ENCODE measurements around the gene MYMK.
"Not testable (repeated sequence)": the region's sequence is repeated elsewhere in the genome, so short reads cannot be mapped to it uniquely, and the experiment has no call there.

Gene MYMK, protein sequence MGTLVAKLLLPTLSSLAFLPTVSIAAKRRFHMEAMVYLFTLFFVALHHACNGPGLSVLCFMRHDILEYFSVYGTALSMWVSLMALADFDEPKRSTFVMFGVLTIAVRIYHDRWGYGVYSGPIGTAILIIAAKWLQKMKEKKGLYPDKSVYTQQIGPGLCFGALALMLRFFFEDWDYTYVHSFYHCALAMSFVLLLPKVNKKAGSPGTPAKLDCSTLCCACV

DNA sequence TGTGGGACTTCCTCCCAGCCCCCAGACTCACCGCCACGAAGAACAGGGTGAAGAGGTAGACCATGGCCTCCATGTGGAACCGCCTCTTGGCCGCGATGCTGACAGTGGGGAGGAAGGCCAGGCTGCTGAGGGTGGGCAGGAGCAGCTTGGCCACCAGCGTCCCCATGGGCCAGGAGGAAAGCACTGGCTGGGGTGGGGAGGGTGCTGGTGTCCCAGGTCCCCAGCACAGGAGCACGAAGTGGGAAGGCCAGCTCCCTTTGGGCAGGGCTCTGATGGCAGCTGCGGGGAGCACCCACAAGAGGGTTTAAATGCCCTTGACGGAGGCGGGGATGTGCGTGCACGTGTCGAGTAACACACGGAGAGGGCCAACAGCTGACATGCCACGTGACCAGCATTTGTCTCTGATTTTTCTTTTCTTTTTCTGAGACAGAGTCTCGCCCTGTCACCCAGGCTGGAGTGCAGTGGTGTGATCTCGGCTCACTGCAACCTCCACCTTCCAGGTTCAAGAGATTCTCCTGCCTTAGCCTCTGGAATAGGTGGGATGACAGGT lies at the start of gene MYMK:
MYMK (minus strand) TSS at position 281 of the 550 bp plus-strand sequence; CDS start at position 166, 115 bp downstream.
- no peak for DNase-seq (ENCODE audit: low read depth, low spot score)

DNA sequence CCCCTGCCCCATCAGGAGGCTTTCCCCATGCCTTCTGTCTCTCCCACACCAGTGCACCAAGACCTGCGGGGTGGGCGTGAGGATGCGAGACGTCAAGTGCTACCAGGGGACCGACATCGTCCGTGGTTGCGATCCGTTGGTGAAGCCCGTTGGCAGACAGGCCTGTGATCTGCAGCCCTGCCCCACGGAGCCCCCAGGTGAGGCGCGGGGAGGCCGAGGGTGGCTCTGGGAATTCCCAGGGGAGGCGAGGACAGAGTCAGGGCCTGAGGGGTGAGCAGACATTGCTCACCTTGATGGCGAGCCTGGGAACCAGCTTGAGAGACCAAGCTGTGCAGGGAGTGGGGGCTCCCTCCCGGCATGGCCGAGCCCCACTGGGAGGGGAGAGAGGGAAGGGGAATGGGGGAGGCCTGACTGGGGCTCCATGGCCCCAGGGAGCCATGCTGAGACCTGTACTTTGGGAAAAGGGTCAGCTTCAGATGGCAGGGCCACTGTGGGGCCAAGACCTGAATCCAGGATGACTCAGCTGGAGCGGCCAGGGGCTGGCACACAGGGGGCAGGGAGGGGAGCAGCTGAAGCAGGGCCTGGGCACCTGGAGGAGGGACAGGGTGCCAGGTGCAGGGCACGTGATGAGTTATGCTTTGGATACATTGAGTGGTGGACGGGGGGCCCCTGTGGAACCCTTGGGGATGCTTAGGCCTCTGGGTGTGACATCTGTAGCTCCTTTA lies 49.2 kb upstream of the MYMK start:
- no peak for DNase-seq (ENCODE audit: low read depth, low spot score)

DNA sequence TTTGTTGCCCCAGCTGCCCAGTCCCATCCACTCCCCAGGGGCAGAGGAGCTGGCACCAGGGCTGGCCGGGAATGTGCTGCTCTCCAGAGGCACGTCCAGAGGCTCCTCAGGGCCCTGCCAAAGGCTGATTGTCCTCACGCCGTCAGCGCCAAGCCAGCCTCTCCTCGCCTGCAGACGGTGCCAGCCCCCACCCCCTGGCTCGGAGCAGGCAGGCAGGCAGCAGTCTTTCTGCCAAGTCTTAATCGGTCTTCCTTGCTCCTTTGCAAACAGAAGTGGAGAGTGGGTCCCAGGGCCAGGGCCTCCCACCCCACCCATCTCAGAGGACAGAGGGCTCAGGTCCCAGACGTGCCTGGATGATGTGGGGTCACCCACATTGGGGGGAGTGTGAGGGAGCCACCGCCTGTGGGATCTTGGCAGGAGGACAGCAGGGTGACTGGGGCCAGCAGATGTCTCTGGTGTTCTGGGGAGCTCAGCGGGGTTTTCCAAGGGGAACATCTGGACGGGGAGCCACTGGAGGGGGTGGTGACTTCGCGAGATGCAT lies 48.1 kb upstream of the MYMK start:
- no peak for DNase-seq (ENCODE audit: low read depth, low spot score)

DNA sequence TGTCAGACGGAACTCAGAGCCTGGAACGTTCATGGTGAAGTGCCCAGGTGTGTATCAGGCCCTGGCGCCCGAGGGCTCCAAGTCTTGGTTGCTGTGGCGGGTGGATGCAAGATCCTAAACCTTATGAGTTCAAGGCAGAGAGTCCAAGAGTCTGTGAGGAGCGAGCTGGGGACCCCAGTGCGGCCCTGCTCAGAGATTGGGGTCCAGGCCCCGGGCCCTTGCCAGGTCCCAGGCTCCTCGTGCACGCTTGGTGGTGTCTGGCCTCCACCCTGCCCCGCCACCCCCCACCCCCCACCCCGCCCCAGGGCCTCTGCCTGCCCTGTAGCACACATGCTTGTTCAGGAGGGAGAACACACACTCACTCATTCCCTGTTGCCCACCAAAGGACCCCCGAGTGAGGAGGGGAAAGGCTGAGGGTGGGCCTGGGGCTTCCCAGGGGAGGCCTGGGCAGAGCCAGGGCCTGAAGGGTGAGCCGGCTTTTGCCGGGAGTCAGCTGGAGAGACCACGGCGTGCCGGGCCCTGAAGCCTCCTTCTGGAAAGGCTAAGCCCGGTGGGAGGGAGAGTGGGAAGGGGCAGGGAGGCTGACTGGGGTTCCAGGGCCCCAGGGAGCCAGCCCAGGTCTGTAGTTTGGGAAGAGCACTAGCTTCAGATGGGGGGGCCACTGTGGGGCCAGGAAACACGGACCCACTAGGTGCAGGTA lies 47.3 kb upstream of the MYMK start:
- no peak for DNase-seq (ENCODE audit: low read depth, low spot score)

DNA sequence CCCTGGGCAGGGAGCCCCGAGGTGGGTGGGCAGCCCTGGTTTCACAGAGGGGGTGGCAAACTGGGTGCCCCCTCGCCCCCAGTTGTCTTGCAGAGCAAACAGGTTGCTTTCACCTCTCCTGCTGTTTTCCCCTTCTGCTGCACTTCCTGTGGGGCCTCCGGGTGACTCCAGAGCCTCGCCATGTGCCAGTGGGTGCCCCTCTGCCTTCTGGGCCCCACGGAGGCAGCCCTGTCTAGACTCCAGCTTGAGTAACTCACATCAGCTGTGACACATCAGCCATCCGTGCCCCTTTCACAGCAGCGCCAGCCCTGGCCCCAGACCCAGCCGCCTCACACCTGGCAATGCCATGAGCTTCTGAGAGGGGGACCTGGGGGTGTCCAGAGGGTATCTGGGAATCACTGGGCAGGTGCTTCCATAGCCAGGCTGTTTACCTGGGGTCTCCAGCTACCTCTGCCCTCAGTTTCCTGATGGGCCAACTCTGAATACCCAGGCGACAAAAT lies 46.7 kb upstream of the MYMK start:
- no peak for DNase-seq (ENCODE audit: low read depth, low spot score)

DNA sequence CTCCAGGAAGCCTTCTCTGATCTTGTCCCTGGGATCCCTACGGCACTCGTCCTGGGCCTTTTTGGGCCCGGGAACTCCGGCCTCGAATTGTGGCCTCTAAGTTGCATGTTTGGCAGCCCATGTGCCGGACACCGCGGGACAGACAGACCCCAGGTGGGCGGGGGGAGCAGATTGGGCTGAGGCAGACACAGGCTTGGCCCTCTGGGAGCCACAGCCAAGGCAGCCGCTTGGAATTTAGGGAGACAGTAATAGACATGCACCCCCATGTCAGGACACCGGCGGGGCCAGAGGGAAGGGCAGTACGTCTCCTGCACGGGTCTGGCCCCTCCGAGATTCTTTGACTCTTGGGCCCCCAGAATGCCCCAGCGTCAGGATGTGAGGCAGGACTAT lies 45.9 kb upstream of the MYMK start:
- DNase-seq (ENCODE audit: low read depth, low spot score) = no peak

DNA sequence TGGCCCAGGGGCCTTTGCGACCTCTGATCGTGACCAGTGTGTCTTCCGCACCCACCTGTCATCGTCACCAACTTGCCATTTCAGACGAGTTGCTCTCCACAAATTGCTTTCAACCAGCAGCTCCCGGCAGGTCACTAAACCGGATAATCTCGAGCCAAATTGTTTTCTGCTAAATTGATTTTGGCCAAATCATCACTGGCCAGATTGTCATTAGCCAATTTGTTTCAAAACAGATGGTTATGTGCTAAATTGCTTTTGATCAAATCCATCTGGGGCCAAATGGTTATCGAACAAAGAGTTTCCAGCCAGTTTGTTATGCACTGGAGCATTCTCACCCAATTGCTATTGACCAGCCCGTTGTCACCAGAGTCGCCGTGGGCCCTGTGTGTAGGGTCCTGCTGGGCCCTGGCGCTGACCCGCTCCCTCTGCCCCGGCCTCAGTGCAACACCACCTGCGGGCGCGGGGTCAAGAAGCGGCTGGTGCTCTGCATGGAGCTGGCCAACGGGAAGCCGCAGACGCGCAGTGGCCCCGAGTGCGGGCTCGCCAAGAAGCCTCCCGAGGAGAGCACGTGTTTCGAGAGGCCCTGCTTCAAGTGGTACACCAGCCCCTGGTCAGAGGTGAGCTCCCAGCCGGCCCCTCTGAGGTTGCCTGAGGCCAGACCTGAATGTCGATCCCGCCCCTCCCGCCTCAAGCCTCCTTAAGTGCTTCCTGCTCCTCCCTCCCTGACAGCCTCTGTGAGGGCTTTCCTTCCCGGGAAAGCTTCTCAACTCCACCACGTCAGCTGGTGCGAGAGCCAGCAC lies 45.3 kb upstream of the MYMK start:
- DNase-seq (ENCODE audit: low read depth, low spot score) = no peak

DNA sequence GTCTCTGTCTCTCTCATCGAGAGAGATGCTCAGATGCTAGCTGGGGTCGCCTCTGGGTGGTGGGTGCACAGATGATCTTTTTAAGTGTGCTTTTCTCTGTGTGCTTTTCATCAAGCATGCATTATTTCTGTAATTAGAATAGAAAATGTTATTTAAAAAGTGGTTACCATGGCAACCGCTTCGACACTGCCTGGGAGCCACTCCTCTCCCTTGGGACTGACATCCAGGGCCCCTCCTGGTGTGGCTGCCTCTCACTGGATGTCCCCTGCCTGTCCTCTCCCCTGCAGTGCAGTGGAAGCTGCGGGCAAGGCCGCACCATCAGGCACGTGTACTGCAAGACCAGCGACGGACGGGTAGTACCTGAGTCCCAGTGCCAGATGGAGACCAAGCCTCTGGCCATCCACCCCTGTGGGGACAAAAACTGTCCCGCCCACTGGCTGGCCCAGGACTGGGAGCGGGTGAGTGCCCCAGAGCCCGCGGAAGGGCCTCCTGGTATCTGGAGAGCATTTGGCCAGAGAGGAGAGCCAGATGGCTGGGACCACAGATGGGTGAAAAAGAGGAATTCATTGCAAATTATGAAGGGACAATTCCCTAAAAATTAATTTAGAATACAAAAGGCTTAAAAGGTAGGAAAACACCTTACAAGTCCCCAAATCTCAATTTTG lies 44.5 kb upstream of the MYMK start:
- no peak for DNase-seq (ENCODE audit: low read depth, low spot score)

DNA sequence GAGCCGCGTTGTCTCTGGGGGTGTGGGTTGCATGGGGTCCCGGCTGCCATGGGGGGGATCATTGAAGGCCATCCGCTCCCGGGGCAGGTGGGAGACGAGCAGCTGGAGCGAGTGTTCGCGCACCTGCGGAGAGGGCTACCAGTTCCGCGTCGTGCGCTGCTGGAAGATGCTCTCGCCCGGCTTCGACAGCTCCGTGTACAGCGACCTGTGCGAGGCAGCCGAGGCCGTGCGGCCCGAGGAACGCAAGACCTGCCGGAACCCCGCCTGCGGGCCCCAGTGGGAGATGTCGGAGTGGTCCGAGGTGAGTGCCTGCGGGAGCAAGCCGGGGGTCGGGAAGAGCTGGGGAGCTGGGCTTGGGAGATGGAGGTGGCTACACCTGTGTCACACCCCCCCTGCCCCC lies 43.4 kb upstream of the MYMK start:
- DNase-seq (ENCODE audit: low read depth, low spot score) = no peak

DNA sequence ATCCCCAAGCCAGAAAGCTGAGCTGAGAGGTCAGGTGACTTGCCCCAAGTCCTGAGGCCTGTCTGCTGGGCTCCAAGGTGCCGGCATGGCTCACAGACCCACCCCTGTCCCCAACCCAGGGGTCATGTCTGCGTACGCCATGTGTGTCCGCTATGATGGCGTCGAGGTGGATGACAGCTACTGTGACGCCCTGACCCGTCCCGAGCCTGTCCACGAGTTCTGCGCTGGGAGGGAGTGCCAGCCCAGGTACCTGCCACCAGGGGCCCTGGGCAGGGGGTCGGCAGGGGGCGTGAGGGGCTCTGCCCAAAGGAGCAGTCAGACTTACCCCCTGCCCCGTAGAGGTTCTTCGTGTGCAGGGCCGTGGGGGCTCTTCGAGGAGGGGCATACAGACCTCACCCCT lies 42.1 kb upstream of the MYMK start:
- no peak for DNase-seq (ENCODE audit: low read depth, low spot score)

DNA sequence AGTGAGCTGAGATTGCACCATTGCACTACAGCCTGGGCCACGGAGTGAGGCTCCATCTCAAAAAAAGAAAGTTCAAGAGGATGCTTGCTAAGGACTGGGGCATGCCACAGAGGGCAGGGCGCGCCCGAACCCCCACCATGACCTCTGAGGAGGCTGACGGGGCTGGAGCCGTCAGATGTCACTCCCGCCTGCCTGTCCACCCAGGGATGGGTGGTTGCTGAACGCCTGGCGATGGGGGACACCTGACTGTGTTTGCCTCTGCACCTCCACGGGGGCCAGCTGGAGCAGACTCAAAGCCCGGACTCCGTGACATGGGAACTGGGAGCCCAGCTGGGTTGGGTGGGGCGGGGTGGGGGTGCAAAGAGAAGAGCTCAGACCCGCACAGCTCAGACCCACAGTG lies 41.6 kb upstream of the MYMK start:
- no peak for DNase-seq (ENCODE audit: low read depth, low spot score)

DNA sequence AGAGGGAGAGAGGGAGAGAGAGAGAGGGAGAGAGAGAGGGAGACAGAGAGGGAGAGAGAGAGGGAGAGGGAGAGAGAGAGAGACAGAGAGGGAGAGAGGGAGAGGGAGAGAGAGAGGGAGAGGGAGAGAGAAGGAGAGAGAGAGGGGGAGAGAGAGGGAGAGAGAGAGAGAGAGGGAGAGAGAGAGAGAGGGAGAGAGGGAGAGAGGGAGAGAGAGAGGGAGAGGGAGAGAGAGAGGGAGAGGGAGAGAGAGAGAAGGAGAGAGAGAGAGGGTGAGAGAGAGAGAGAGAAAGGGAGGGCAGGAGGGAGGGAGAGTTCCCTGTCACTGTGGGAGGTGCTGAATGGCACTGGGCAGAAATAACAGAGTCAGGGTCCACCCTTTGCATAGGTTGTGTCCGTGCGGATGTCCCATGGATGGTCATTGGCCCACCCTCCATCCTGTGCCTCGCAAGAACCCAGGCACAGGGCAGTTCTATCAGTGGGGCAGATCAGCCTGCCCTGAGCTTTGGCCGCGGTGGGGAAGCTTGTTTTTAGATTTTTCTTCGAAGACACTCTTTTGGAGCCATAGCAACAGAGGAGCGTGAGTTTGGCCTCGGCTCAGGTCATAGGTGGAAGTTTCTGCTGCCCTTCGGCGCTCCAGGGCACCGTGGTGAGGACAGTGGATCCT lies 39.8 kb upstream of the MYMK start:
- no peak for DNase-seq (ENCODE audit: low read depth, low spot score)

DNA sequence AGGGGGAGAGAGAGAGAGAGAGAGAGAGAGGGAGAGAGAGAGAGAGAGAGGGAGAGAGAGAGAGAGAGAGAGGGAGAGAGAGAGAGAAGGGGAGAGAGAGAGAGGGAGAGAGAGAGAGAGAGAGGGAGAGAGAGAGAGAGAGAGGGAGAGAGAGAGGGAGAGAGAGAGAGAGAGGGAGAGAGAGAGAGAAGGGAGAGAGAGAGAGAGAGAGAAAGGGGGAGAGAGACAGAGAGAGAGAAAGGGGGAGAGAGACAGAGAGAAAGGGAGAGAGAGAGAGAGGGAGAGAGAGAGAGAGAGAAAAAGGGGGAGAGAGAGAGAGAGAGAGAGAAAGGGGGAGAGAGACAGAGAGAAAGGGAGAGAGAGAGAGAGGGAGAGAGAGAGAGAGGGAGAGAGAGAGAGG lies 39.1 kb upstream of the MYMK start:
- DNase-seq (ENCODE audit: low read depth, low spot score) = not testable (repeated sequence)

DNA sequence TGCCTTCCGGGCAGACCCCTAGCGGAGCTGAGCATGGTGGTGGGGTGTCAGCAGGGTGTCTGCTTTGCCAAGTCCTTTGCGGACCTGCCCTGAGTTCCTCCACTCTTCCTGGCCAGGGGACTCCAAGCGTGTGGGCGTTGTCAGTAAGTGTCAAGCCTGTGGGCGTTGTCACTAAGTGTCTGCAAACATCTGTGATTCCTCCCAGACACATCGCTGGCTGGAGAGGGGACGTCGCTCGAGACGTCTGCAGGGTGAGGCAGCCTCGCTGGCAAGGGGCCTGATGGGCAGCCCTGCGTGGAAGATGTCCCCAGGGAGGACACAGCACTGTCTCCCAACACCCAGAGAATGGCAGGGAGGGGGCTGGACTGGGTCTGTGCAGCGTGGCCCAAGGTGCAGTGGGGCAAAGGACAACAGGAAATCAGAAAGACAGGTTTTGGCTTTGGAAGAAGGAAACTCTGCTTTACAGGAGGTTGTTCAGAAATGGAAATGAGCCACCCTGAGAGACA lies 38.6 kb upstream of the MYMK start:
- DNase-seq (ENCODE audit: low read depth, low spot score) = no peak

DNA sequence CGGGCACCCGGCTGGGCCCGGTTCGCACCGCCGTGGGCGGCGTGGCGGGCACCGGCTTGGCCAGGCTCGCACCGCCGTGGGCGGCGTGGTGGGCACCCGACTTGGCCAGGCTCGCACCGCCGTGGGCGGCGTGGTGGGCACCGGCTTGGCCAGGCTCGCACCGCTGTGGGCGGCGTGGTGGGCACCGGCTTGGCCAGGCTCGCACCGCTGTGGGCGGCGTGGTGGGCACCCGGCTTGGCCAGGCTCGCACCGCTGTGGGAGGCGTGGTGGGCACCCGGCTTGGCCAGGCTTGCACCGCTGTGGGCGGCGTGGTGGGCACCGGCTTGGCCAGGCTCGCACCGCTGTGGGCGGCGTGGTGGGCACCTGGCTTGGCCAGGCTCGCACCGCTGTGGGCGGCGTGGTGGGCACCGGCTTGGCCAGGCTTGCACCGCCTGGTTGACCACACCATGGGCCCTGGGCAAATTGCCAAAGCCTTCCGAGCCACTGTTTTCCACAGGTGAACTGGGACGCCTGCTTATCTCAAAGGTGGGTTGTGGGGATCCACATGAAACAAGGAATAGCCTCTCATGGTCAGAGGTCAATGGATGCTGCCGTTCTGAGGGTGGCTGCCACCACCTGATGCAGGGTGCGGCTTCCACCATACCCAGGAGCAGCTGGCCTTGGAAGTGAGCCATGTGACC lies 38.0 kb upstream of the MYMK start:
- DNase-seq (ENCODE audit: low read depth, low spot score) = no peak

DNA sequence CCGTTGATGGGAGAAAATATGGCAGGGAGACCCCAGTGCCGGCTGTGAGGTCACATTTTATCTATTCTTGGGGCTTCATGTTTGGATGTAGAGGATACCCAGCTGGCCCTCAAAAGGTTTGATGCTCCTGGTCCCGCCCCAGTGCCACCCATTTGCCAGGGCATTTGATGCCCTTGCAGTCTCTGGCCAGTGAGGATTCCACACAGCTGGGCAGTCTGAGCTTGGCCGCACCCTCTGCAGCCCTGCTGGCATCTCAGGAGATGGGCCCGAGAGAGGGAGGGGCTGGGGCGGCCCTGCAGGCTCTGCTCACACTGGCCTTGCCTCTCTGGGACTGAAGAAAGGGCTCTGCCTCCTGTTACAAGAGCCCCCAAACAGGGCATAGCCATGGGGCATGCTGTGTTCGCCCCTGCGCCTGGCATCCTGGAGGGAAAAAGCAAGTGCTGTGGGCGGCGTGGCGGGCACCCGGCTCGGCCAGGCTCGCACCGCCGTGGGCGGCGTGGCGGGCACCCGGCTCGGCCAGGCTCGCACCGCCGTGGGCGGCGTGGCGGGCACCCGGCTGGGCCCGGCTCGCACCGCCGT lies 37.3 kb upstream of the MYMK start:
- DNase-seq (ENCODE audit: low read depth, low spot score) = no peak

DNA sequence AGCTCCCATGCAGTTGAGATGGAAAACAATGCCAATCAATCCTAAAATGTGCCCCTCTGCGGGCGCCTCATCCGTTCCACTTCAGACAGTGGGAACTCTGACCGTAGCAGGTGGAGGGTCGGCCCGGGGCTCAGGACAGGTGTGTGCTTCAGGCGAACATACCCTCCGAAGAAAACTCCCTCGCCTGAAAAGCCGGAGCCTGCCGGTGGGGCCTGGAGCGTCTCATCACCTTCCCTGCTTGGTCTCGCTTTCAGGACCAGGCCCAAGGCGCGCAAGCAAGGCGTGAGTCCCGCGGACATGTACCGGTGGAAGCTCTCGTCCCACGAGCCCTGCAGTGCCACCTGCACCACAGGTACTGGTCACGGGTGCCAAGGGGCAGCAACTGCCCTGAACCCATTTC lies 36.2 kb upstream of the MYMK start:
- DNase-seq (ENCODE audit: low read depth, low spot score) = no peak

DNA sequence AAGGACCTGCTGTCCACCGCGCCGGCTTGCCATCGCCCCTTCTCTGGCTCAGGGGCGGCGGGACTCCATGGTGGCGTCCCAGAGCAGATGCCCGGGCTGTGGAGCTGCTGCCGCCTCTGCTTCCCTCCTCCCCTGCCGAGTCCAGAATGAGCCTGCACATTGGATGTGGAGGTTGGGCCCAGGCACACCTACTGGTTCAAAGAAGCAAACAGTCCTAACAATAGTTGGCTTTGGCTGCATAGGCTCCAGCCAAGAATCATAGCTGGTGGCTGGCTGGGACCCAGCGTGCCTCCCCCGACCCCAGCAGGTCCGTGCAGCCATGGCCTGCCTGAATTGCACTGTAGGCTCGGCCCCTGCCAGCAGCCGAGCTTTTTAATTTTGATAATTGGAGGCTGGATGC lies 35.6 kb upstream of the MYMK start:
- DNase-seq (ENCODE audit: low read depth, low spot score) = no peak
